ENCODE results near the gene MAP2K3. TPM values are rescaled to one million over a fixed set of nuclear protein-coding genes. Genes with fewer than 3 reads are reported as not detected.
A peak's percentile ranks its signal among the peaks of the same experiment; 100 is the strongest.

MAP2K3 gene
- 11.5 TPM for total RNA-seq

GRCh38 chr17:21284319-21285163 is at the start of gene MAP2K3:
Gene MAP2K3 (plus strand): TSS chr17:21284711. CDS start chr17:21284921, 210 bp downstream.
- Histone ChIP-seq H3K4me3 (ENCODE audit: low read length in 3 of 3) (peak within 1 kb of the TSS; percentile 90 to 98 (median 96)), H3K27ac (ENCODE audit: low read depth, low read length) (peak within 1 kb of the TSS; percentile 91), H3K9me3 (ENCODE audit: control insufficient read depth in 3 of 3, low read length in 3 of 3) (no peaks in the 10 kb centered on the region), H3K9ac (ENCODE audit: low read depth in 1 of 3, low read length in 3 of 3) (peak within 1 kb of the TSS; percentile 92 to 99 (median 96)), H3K4me1 (ENCODE audit: control insufficient read depth in 3 of 3, insufficient read depth in 3 of 3, low read length in 3 of 3) (peaks cover 64 to 82% (median 71%) of the 10 kb centered on the region in 3 donors), H3K27me3 (ENCODE audit: control insufficient read depth in 3 of 3, insufficient read depth in 3 of 3, low read length in 3 of 3) (no peaks in the 10 kb centered on the region), H3K36me3 (ENCODE audit: control insufficient read depth in 3 of 3, insufficient read depth in 3 of 3, low read length in 3 of 3) (peaks cover 0 to 3% (median 0%) of the 10 kb centered on the region in 3 donors)

GRCh38 chr17:21235921-21236320 is 48.6 kb upstream of the MAP2K3 start:
- Histone ChIP-seq H3K27ac (ENCODE audit: low read depth, low read length) (no peak overlapping the region), H3K4me3 (ENCODE audit: low read length in 3 of 3) (no peak overlapping the region), H3K9ac (ENCODE audit: low read depth in 1 of 3, low read length in 3 of 3) (no peak overlapping the region), H3K36me3 (ENCODE audit: control insufficient read depth in 3 of 3, insufficient read depth in 3 of 3, low read length in 3 of 3) (peaks cover 4 to 9% (median 4%) of the 10 kb centered on the region in 3 donors), H3K27me3 (ENCODE audit: control insufficient read depth in 3 of 3, insufficient read depth in 3 of 3, low read length in 3 of 3) (no peaks in the 10 kb centered on the region), H3K4me1 (ENCODE audit: control insufficient read depth in 3 of 3, insufficient read depth in 3 of 3, low read length in 3 of 3) (peaks cover 9 to 32% (median 12%) of the 10 kb centered on the region in 3 donors), H3K9me3 (ENCODE audit: control insufficient read depth in 3 of 3, low read length in 3 of 3) (peaks cover 0 to 3% (median 0%) of the 10 kb centered on the region in 3 donors)

GRCh38 chr17:21239680-21240368 is 44.7 kb upstream of the MAP2K3 start:
- Histone ChIP-seq H3K27me3 (ENCODE audit: control insufficient read depth in 3 of 3, insufficient read depth in 3 of 3, low read length in 3 of 3) (no peaks in the 10 kb centered on the region), H3K9ac (ENCODE audit: low read depth in 1 of 3, low read length in 3 of 3) (peak overlapping the region in 2 of 3 donors; percentile 23 to 80), H3K4me3 (ENCODE audit: low read length in 3 of 3) (no peak overlapping the region), H3K36me3 (ENCODE audit: control insufficient read depth in 3 of 3, insufficient read depth in 3 of 3, low read length in 3 of 3) (peaks cover 13 to 37% (median 14%) of the 10 kb centered on the region in 3 donors), H3K4me1 (ENCODE audit: control insufficient read depth in 3 of 3, insufficient read depth in 3 of 3, low read length in 3 of 3) (peaks cover 45 to 65% (median 51%) of the 10 kb centered on the region in 3 donors), H3K9me3 (ENCODE audit: control insufficient read depth in 3 of 3, low read length in 3 of 3) (no peaks in the 10 kb centered on the region), H3K27ac (ENCODE audit: low read depth, low read length) (no peak overlapping the region)

GRCh38 chr17:21240369-21241055 is 44.0 kb upstream of the MAP2K3 start:
- no peak overlapping the region for H3K4me3 ChIP-seq (ENCODE audit: low read length in 3 of 3)
- H3K9ac ChIP-seq (ENCODE audit: low read depth in 1 of 3, low read length in 3 of 3) = peak overlapping the region; percentile 13 to 80 (median 23)
- H3K27me3 ChIP-seq (ENCODE audit: control insufficient read depth in 3 of 3, insufficient read depth in 3 of 3, low read length in 3 of 3) = no peaks in the 10 kb centered on the region
- H3K36me3 ChIP-seq (ENCODE audit: control insufficient read depth in 3 of 3, insufficient read depth in 3 of 3, low read length in 3 of 3) = peaks cover 13 to 37% (median 14%) of the 10 kb centered on the region in 3 donors
- H3K27ac ChIP-seq (ENCODE audit: low read depth, low read length) = peak overlapping the region; percentile 94
- no peaks in the 10 kb centered on the region for H3K9me3 ChIP-seq (ENCODE audit: control insufficient read depth in 3 of 3, low read length in 3 of 3)
- H3K4me1 ChIP-seq (ENCODE audit: control insufficient read depth in 3 of 3, insufficient read depth in 3 of 3, low read length in 3 of 3) = peaks cover 52 to 65% (median 58%) of the 10 kb centered on the region in 3 donors

- Histone ChIP-seq H3K27me3 (ENCODE audit: control insufficient read depth in 3 of 3, insufficient read depth in 3 of 3, low read length in 3 of 3) (no peaks in the 10 kb centered on the region), H3K27ac (ENCODE audit: low read depth, low read length) (peak overlapping the region; percentile 94)
Measured at GRCh38 chr17:21241564-21241963, 42.9 kb upstream of the MAP2K3 start.

GRCh38 chr17:21242026-21242697 is 42.3 kb upstream of the MAP2K3 start:
- Histone ChIP-seq H3K36me3 (ENCODE audit: control insufficient read depth in 3 of 3, insufficient read depth in 3 of 3, low read length in 3 of 3) (peaks cover 13 to 39% (median 14%) of the 10 kb centered on the region in 3 donors), H3K4me3 (ENCODE audit: low read length in 3 of 3) (peak overlapping the region in 2 of 3 donors; percentile 17 to 54), H3K9me3 (ENCODE audit: control insufficient read depth in 3 of 3, low read length in 3 of 3) (no peaks in the 10 kb centered on the region), H3K9ac (ENCODE audit: low read depth in 1 of 3, low read length in 3 of 3) (peak overlapping the region; percentile 55 to 80 (median 74)), H3K27me3 (ENCODE audit: control insufficient read depth in 3 of 3, insufficient read depth in 3 of 3, low read length in 3 of 3) (no peaks in the 10 kb centered on the region), H3K4me1 (ENCODE audit: control insufficient read depth in 3 of 3, insufficient read depth in 3 of 3, low read length in 3 of 3) (peaks cover 68 to 81% (median 74%) of the 10 kb centered on the region in 3 donors), H3K27ac (ENCODE audit: low read depth, low read length) (peak overlapping the region; percentile 94)

More at GRCh38 chr17:21241564-21241963, 42.9 kb upstream of the MAP2K3 start:
- Histone ChIP-seq H3K4me1 (ENCODE audit: control insufficient read depth in 3 of 3, insufficient read depth in 3 of 3, low read length in 3 of 3) (peaks cover 62 to 75% (median 68%) of the 10 kb centered on the region in 3 donors), H3K36me3 (ENCODE audit: control insufficient read depth in 3 of 3, insufficient read depth in 3 of 3, low read length in 3 of 3) (peaks cover 13 to 37% (median 14%) of the 10 kb centered on the region in 3 donors), H3K9ac (ENCODE audit: low read depth in 1 of 3, low read length in 3 of 3) (peak overlapping the region in 2 of 3 donors; percentile 13 to 80), H3K4me3 (ENCODE audit: low read length in 3 of 3) (peak overlapping the region in 1 of 3 donors; percentile 13), H3K9me3 (ENCODE audit: control insufficient read depth in 3 of 3, low read length in 3 of 3) (no peaks in the 10 kb centered on the region)

- Histone ChIP-seq H3K27ac (ENCODE audit: low read depth, low read length) (peak overlapping the region; percentile 94), H3K9me3 (ENCODE audit: control insufficient read depth in 3 of 3, low read length in 3 of 3) (no peaks in the 10 kb centered on the region), H3K4me3 (ENCODE audit: low read length in 3 of 3) (peak overlapping the region in 2 of 3 donors; percentile 17 to 54), H3K36me3 (ENCODE audit: control insufficient read depth in 3 of 3, insufficient read depth in 3 of 3, low read length in 3 of 3) (peaks cover 15 to 42% (median 18%) of the 10 kb centered on the region in 3 donors), H3K9ac (ENCODE audit: low read depth in 1 of 3, low read length in 3 of 3) (peak overlapping the region; percentile 64 to 80 (median 74)), H3K27me3 (ENCODE audit: control insufficient read depth in 3 of 3, insufficient read depth in 3 of 3, low read length in 3 of 3) (no peaks in the 10 kb centered on the region), H3K4me1 (ENCODE audit: control insufficient read depth in 3 of 3, insufficient read depth in 3 of 3, low read length in 3 of 3) (peaks cover 76 to 88% (median 82%) of the 10 kb centered on the region in 3 donors)
Measured at GRCh38 chr17:21242780-21243515, 41.6 kb upstream of the MAP2K3 start.

GRCh38 chr17:21243516-21244303 is 40.8 kb upstream of the MAP2K3 start:
- no peaks in the 10 kb centered on the region for H3K9me3 ChIP-seq (ENCODE audit: control insufficient read depth in 3 of 3, low read length in 3 of 3)
- peak overlapping the region in 2 of 3 donors; percentile 27 to 49 for H3K4me3 ChIP-seq (ENCODE audit: low read length in 3 of 3)
- H3K27me3 ChIP-seq (ENCODE audit: control insufficient read depth in 3 of 3, insufficient read depth in 3 of 3, low read length in 3 of 3) = no peaks in the 10 kb centered on the region
- H3K9ac ChIP-seq (ENCODE audit: low read depth in 1 of 3, low read length in 3 of 3) = peak overlapping the region; percentile 43 to 79 (median 73)
- H3K36me3 ChIP-seq (ENCODE audit: control insufficient read depth in 3 of 3, insufficient read depth in 3 of 3, low read length in 3 of 3) = peaks cover 15 to 42% (median 21%) of the 10 kb centered on the region in 3 donors
- H3K4me1 ChIP-seq (ENCODE audit: control insufficient read depth in 3 of 3, insufficient read depth in 3 of 3, low read length in 3 of 3) = peaks cover 83 to 89% (median 89%) of the 10 kb centered on the region in 3 donors
- H3K27ac ChIP-seq (ENCODE audit: low read depth, low read length) = peak overlapping the region; percentile 94
